Activated CD8-positive, alpha-beta memory T cell treated with anti-CD3 and anti-CD28 coated beads, Interleukin-2, amount 10 ng/mL, durations not matched to agents 7 days and 5 days (primary cell): Measurements from ENCODE around the gene MBD3L2B. TPM values are rescaled to one million over a fixed set of nuclear protein-coding genes. Genes with fewer than 3 reads are reported as not detected.
"Not testable (repeated sequence)": the region's sequence is repeated elsewhere in the genome, so short reads cannot be mapped to it uniquely, and the experiment has no call there.

Experiments
- ATAC-seq: fragments of 150-1000 bp; cut with Tn5 transposase; one replicate; pipeline ENCODE4 v1.10.0; 2021; ENCODE audit warnings: moderate library complexity
- CTCF ChIA-PET: fragments of 350-600 bp; sonication (Branson Sonifier 250); formaldehyde crosslinking; loops from one replicate; lab custom pipeline; 2021; ENCODE audit warnings: antibody characterized with exemption; lab: Charles Lee
- DNase-seq: peaks from one replicate; pipeline ENCODE4 v3.0.0-alpha.2; 2020
- H3K27ac Mint-ChIP-seq: one replicate; pipeline ENCODE4 v1.8.0; 2021; ENCODE audit warnings: mild to moderate bottlenecking, mixed read lengths
- H3K27me3 Mint-ChIP-seq: one replicate; pipeline ENCODE4 v1.8.0; 2021; ENCODE audit warnings: mixed read lengths
- H3K36me3 Mint-ChIP-seq: one replicate; pipeline ENCODE4 v1.8.0; 2021; ENCODE audit warnings: mild to moderate bottlenecking, mixed read lengths
- H3K4me1 Mint-ChIP-seq: one replicate; pipeline ENCODE4 v1.8.0; 2021; ENCODE audit warnings: mixed read lengths
- H3K4me3 Mint-ChIP-seq: one replicate; pipeline ENCODE4 v1.8.0; 2021; ENCODE audit warnings: mild to moderate bottlenecking, moderate library complexity, mixed read lengths
- H3K9me3 Mint-ChIP-seq: one replicate; pipeline ENCODE4 v1.8.0; 2022; ENCODE audit warnings: low read depth, mixed read lengths
- total RNA-seq, 2 experiments: library from RNA; stranded (reverse); gene quantifications; one replicate each; pipeline ENCODE4 v1.2.3, GENCODE V29; 2021

Gene MBD3L2B
- not detected for total RNA-seq

- H3K27me3 Mint-ChIP-seq, H3K27ac Mint-ChIP-seq, DNase-seq, H3K36me3 Mint-ChIP-seq, CTCF ChIA-PET, H3K4me1 Mint-ChIP-seq, H3K4me3 Mint-ChIP-seq, ATAC-seq, H3K9me3 Mint-ChIP-seq: not testable (repeated sequence)
These were observed at the start of gene MBD3L2B for GRCh38 chr19:7021331-7021730. Gene MBD3L2B, minus strand, starts transcription at chr19:7021431. Its CDS starts 34 bp downstream, at chr19:7021397.

- DNase-seq (no peak), ATAC-seq (no peak)
- CTCF ChIA-PET, result interaction anchor here (1.0 to 2.7 kb wide), 5 partner anchors 11 to 206 kb away, joined by 3 to 11 read pairs (median 3); no protein-coding TSS in a partner anchor
- Mint-ChIP-seq H3K27me3 (no peaks in the 10 kb centered on the region), H3K4me3 (peak overlapping the region; percentile 94), H3K27ac (peak overlapping the region; percentile 75), H3K4me1 (peaks cover 22% of the 10 kb centered on the region), H3K9me3 (peaks cover 5% of the 10 kb centered on the region), H3K36me3 (peaks cover 38% of the 10 kb centered on the region)
These were observed 48.6 kb upstream of the MBD3L2B start for GRCh38 chr19:7069904-7070226.

GRCh38 chr19:7069042-7069903, 48.0 kb upstream of the MBD3L2B start, which contains the start of gene ZNF557:
Gene ZNF557, plus strand, starts transcription at chr19:7069703. Its CDS starts 5,372 bp downstream, at chr19:7075075.
- CTCF ChIA-PET, result interaction anchor here (0.5 to 2.7 kb wide), 7 partner anchors 12 to 280 kb away, joined by 3 to 11 read pairs (median 3); no protein-coding TSS in a partner anchor
- Mint-ChIP-seq H3K27ac (peak within 1 kb of the TSS; percentile 75), H3K36me3 (peaks cover 33% of the 10 kb centered on the region), H3K27me3 (no peaks in the 10 kb centered on the region), H3K4me3 (peak within 1 kb of the TSS; percentile 94), H3K9me3 (peaks cover 5% of the 10 kb centered on the region), H3K4me1 (peaks cover 22% of the 10 kb centered on the region)
- DNase-seq (peak; percentile 100), ATAC-seq (peak; percentile 97)

DNA sequence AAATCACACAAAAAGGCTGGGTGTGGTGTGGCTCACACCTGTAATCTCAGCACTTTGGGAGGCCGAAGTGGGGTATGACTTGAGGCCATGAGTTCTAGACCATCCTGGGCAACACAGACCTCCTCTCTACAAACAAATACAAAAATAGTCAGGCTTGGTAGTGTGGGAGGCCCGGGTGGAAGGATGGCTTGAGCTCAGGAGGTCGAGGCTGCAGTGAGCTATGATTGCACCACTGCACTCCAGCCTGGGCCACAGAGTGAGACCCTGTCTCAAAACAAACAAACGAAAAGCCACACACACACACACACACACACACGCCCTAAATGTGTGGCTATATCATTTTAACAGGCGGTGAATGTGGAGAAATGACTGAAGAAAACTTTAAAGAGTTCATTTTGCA, 47.4 kb upstream of the MBD3L2B start:
- Mint-ChIP-seq H3K9me3 (peaks cover 5% of the 10 kb centered on the region), H3K4me3 (peak overlapping the region; percentile 94), H3K4me1 (peaks cover 22% of the 10 kb centered on the region), H3K27ac (peak overlapping the region; percentile 75), H3K27me3 (no peaks in the 10 kb centered on the region), H3K36me3 (peaks cover 27% of the 10 kb centered on the region)
- DNase-seq, result no peak
- no peak for ATAC-seq
- CTCF ChIA-PET, result interaction anchor here (0.5 to 2.7 kb wide), 5 partner anchors 31 to 281 kb away, joined by 3 to 11 read pairs (median 3); no protein-coding TSS in a partner anchor

DNA sequence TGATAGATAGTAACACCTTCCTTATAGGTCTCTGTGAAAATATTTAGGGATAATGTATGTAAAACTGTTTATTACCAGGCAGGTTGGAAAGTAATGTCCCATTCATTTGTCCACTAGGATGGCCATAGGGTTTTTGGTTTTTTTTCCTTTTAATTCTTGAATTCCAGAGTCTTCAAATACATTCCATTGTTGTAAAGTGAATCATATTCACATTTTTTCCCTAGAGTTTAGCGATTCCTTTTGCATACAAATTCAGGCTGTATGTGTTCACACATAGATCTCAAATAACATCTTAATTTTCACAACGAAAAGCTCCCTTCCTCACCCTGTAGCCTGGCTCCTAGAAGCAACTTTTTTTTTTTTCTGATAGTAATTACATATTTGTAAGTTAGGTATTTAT, 46.5 kb upstream of the MBD3L2B start:
- no peaks in the 10 kb centered on the region for H3K27me3 Mint-ChIP-seq
- no peak overlapping the region for H3K27ac Mint-ChIP-seq
- peaks cover 5% of the 10 kb centered on the region for H3K9me3 Mint-ChIP-seq
- H3K4me3 Mint-ChIP-seq, result no peak overlapping the region
- DNase-seq (no peak), ATAC-seq (no peak)
- CTCF ChIA-PET, result no interaction called here
- peaks cover 22% of the 10 kb centered on the region for H3K4me1 Mint-ChIP-seq
- H3K36me3 Mint-ChIP-seq, result peaks cover 20% of the 10 kb centered on the region

- ATAC-seq, CTCF ChIA-PET, H3K9me3 Mint-ChIP-seq, H3K4me3 Mint-ChIP-seq, H3K27ac Mint-ChIP-seq, DNase-seq, H3K27me3 Mint-ChIP-seq: not testable (repeated sequence)
- Mint-ChIP-seq H3K4me1 (peaks cover 18% of the 10 kb centered on the region), H3K36me3 (peaks cover 14% of the 10 kb centered on the region)
These were observed 45.9 kb upstream of the MBD3L2B start for GRCh38 chr19:7067122-7067521.

- CTCF ChIA-PET, result no interaction called here
These were observed 42.7 kb upstream of the MBD3L2B start for GRCh38 chr19:7063764-7064418.

GRCh38 chr19:7063339-7063738, 42.1 kb upstream of the MBD3L2B start:
- Mint-ChIP-seq H3K27ac (no peak overlapping the region), H3K9me3 (no peaks in the 10 kb centered on the region), H3K36me3 (no peaks in the 10 kb centered on the region), H3K27me3 (no peaks in the 10 kb centered on the region), H3K4me1 (no peaks in the 10 kb centered on the region), H3K4me3 (no peak overlapping the region)
- peak; percentile 23 for ATAC-seq
- no peak for DNase-seq
- CTCF ChIA-PET, result no interaction called here

More at GRCh38 chr19:7063764-7064418, 42.7 kb upstream of the MBD3L2B start:
- Mint-ChIP-seq H3K4me1 (peaks cover 2% of the 10 kb centered on the region), H3K27me3 (no peaks in the 10 kb centered on the region), H3K9me3 (no peaks in the 10 kb centered on the region), H3K36me3 (no peaks in the 10 kb centered on the region), H3K27ac (no peak overlapping the region), H3K4me3 (no peak overlapping the region)
- DNase-seq (no peak), ATAC-seq (peak; percentile 47)

DNA sequence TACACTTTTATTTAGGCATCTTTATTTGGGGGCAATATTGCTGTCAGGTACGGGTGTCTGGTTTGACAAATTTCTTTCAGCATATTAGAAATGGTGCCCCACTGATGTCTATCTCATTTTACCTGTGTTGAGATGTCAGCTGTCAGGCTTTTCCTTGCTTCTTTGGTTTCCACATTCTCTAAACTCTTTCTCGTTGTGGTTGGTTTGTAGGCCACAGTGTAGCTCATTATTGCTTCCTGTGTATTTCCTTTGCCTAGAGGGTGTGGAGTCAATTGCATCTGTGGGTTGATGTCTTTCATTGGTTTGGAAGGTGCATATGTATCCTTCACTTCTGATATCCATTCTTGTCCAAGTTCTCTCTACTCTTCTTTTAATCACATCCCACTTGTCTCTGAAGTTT, 38.7 kb upstream of the MBD3L2B start:
- H3K27me3 Mint-ChIP-seq, H3K27ac Mint-ChIP-seq, H3K9me3 Mint-ChIP-seq, ATAC-seq, H3K4me1 Mint-ChIP-seq, DNase-seq, H3K36me3 Mint-ChIP-seq, CTCF ChIA-PET, H3K4me3 Mint-ChIP-seq: not testable (repeated sequence)

GRCh38 chr19:7058576-7058975, 37.3 kb upstream of the MBD3L2B start, which contains the start of gene MBD3L3:
Gene MBD3L3, minus strand, starts transcription at chr19:7058676. Its CDS starts 71 bp downstream, at chr19:7058605.
- H3K4me1 Mint-ChIP-seq, CTCF ChIA-PET, ATAC-seq, H3K9me3 Mint-ChIP-seq, H3K36me3 Mint-ChIP-seq, H3K27ac Mint-ChIP-seq, H3K4me3 Mint-ChIP-seq, DNase-seq, H3K27me3 Mint-ChIP-seq: not testable (repeated sequence)

GRCh38 chr19:7056371-7056770, 35.1 kb upstream of the MBD3L2B start:
- CTCF ChIA-PET, H3K27me3 Mint-ChIP-seq, H3K4me1 Mint-ChIP-seq, H3K9me3 Mint-ChIP-seq, DNase-seq, H3K4me3 Mint-ChIP-seq, H3K36me3 Mint-ChIP-seq, ATAC-seq, H3K27ac Mint-ChIP-seq: not testable (repeated sequence)

DNA sequence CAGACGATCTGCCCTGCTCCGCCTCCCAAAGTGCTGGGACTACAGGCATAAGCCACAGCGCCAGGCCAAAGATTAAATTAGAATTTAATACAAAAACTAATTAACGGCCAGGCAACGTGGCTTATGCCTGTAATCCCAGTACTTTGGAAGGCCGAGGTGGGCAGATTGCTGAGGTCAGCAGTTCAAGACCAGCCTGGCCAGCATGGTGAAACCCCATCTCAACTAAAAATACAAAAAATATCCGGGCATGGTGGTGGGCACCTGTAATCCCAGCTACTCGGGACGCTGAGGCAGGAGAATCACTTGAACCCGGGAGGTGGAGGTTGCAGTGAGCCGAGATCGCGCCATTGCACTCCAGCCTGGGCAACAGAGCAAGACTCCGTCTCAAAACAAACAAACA, 34.4 kb upstream of the MBD3L2B start:
- H3K27me3 Mint-ChIP-seq, CTCF ChIA-PET: not testable (repeated sequence)

GRCh38 chr19:7054635-7055368, 33.6 kb upstream of the MBD3L2B start:
- ATAC-seq, H3K4me1 Mint-ChIP-seq, H3K4me3 Mint-ChIP-seq, H3K27ac Mint-ChIP-seq, CTCF ChIA-PET, H3K9me3 Mint-ChIP-seq, H3K27me3 Mint-ChIP-seq, DNase-seq, H3K36me3 Mint-ChIP-seq: not testable (repeated sequence)

More for the DNA sequence above, 34.4 kb upstream of the MBD3L2B start:
- ATAC-seq, H3K4me1 Mint-ChIP-seq, DNase-seq, H3K4me3 Mint-ChIP-seq, H3K9me3 Mint-ChIP-seq, H3K36me3 Mint-ChIP-seq, H3K27ac Mint-ChIP-seq: not testable (repeated sequence)
